Measurements from ENCODE around the gene RBBP8. TPM values are rescaled to one million over a fixed set of nuclear protein-coding genes. Genes with fewer than 3 reads are reported as not detected.

The RBBP8 gene
- total RNA-seq, 1 experiment from 2014 or later: 62.4 TPM

DNA sequence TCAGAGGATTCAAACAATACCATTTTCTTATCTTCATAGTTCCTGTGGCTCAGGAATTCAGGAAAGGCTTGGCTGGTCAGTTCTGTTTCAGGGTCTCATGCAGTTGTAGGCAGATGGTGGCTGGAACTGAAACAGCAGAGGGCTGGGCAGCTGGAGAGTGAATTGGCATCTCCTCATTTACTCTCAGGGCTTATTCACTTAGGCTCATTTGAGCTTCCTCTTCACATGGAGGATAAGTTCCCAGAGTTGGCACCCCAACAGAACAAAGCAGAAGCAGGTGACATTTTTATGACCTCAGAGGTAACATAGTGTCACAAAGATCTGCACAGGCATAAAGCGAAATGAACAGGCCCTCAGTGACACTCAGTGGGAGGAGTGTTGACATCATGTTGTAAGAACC, 66.1 kb downstream of the RBBP8 start:
- H3K9me3 Mint-ChIP-seq (ENCODE audit: low read depth, unreplicated experiment): no peaks in the 10 kb centered on the region
- TF ChIP-seq, protein P1, sequence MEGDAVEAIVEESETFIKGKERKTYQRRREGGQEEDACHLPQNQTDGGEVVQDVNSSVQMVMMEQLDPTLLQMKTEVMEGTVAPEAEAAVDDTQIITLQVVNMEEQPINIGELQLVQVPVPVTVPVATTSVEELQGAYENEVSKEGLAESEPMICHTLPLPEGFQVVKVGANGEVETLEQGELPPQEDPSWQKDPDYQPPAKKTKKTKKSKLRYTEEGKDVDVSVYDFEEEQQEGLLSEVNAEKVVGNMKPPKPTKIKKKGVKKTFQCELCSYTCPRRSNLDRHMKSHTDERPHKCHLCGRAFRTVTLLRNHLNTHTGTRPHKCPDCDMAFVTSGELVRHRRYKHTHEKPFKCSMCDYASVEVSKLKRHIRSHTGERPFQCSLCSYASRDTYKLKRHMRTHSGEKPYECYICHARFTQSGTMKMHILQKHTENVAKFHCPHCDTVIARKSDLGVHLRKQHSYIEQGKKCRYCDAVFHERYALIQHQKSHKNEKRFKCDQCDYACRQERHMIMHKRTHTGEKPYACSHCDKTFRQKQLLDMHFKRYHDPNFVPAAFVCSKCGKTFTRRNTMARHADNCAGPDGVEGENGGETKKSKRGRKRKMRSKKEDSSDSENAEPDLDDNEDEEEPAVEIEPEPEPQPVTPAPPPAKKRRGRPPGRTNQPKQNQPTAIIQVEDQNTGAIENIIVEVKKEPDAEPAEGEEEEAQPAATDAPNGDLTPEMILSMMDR (IDR thresholded peaks at IDR 0.05; ENCODE audit: unreplicated experiment): no peak
- peak overlapping the region; percentile 54 for H3K27ac Mint-ChIP-seq (ENCODE audit: unreplicated experiment)
- no peak for DNase-seq
- intact Hi-C loops (cut with micrococcal nuclease; ENCODE audit: unreplicated experiment): no loop called here
- BruUV-seq (replicated peaks): no TSS peak
- H3K36me3 Mint-ChIP-seq (ENCODE audit: insufficient read depth, unreplicated experiment): peaks cover 16% of the 10 kb centered on the region
- no peaks in the 10 kb centered on the region for H3K27me3 Mint-ChIP-seq (ENCODE audit: unreplicated experiment)
- no peaks in the 10 kb centered on the region for H3K4me1 Mint-ChIP-seq (ENCODE audit: low read depth, unreplicated experiment)
- H3K4me3 Mint-ChIP-seq (ENCODE audit: low read depth, unreplicated experiment): no peak overlapping the region
- CTCF ChIA-PET: no interaction called here

- intact Hi-C loops (cut with micrococcal nuclease; ENCODE audit: unreplicated experiment): no loop called here
- CTCF ChIA-PET: no interaction called here
- no peaks in the 10 kb centered on the region for H3K9me3 Mint-ChIP-seq (ENCODE audit: low read depth, unreplicated experiment)
These were observed 66.5 kb downstream of the RBBP8 start for GRCh38 chr18:22999647-23000046.

DNA sequence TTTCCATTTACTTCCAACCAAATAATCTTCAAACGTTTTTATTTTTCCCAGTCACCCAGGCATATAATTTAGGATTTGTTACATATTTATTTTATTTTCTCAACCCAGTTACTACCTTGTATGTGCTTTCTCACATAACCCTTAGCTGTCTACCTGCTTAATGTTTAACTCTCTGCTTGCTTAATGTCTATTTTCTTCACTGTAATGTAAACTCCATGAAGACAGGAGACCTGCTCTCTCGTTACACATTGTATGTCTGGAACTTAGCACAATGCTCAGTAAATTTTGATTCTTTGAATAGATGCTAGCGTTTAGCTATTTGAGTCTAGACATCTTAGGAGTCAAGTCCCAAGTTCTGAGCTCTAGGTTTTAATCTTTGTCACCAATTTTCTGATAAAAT, 70.2 kb downstream of the RBBP8 start:
- intact Hi-C loops (cut with micrococcal nuclease; ENCODE audit: unreplicated experiment): no loop called here
- H3K36me3 Mint-ChIP-seq (ENCODE audit: insufficient read depth, unreplicated experiment): peaks cover 7% of the 10 kb centered on the region
- CTCF ChIA-PET: no interaction called here

More at GRCh38 chr18:22999647-23000046, 66.5 kb downstream of the RBBP8 start:
- no peaks in the 10 kb centered on the region for H3K4me1 Mint-ChIP-seq (ENCODE audit: low read depth, unreplicated experiment)
- H3K27ac Mint-ChIP-seq (ENCODE audit: unreplicated experiment): no peak overlapping the region
- H3K36me3 Mint-ChIP-seq (ENCODE audit: insufficient read depth, unreplicated experiment): peaks cover 16% of the 10 kb centered on the region
- H3K4me3 Mint-ChIP-seq (ENCODE audit: low read depth, unreplicated experiment): no peak overlapping the region
- no TSS peak for BruUV-seq (replicated peaks)
- H3K27me3 Mint-ChIP-seq (ENCODE audit: unreplicated experiment): no peaks in the 10 kb centered on the region
- TF ChIP-seq, protein P1 (IDR thresholded peaks at IDR 0.05; ENCODE audit: unreplicated experiment): no peak
- no peak for DNase-seq

GRCh38 chr18:23012249-23012648, 79.1 kb downstream of the RBBP8 start:
- peaks cover 35% of the 10 kb centered on the region for H3K36me3 Mint-ChIP-seq (ENCODE audit: insufficient read depth, unreplicated experiment)
- H3K9me3 Mint-ChIP-seq (ENCODE audit: low read depth, unreplicated experiment): no peaks in the 10 kb centered on the region
- no peak overlapping the region for H3K4me3 Mint-ChIP-seq (ENCODE audit: low read depth, unreplicated experiment)
- CTCF ChIA-PET: no interaction called here
- H3K27ac Mint-ChIP-seq (ENCODE audit: unreplicated experiment): no peak overlapping the region
- H3K27me3 Mint-ChIP-seq (ENCODE audit: unreplicated experiment): no peaks in the 10 kb centered on the region
- no peak for DNase-seq
- intact Hi-C loops (cut with micrococcal nuclease; ENCODE audit: unreplicated experiment): no loop called here
- TF ChIP-seq, protein P1 (IDR thresholded peaks at IDR 0.05; ENCODE audit: unreplicated experiment): no peak
- H3K4me1 Mint-ChIP-seq (ENCODE audit: low read depth, unreplicated experiment): no peaks in the 10 kb centered on the region
- BruUV-seq (replicated peaks): no TSS peak

More for the DNA sequence above, 70.2 kb downstream of the RBBP8 start:
- Mint-ChIP-seq H3K27ac (ENCODE audit: unreplicated experiment) (no peak overlapping the region), H3K4me3 (ENCODE audit: low read depth, unreplicated experiment) (no peak overlapping the region), H3K9me3 (ENCODE audit: low read depth, unreplicated experiment) (no peaks in the 10 kb centered on the region), H3K4me1 (ENCODE audit: low read depth, unreplicated experiment) (no peaks in the 10 kb centered on the region), H3K27me3 (ENCODE audit: unreplicated experiment) (no peaks in the 10 kb centered on the region)
- DNase-seq: no peak
- TF ChIP-seq, protein P1 (IDR thresholded peaks at IDR 0.05; ENCODE audit: unreplicated experiment): no peak
- no TSS peak for BruUV-seq (replicated peaks)
